GM18526 (cell line): ENCODE measurements around the gene TOP2A.

ENCODE experiments used
- POLR2A ChIP-seq: IDR thresholded peaks from 3 replicates; pipeline ENCODE4 v1.6.1; 2011; ENCODE audit not compliant: insufficient read length; ENCODE audit errors: extremely low read depth

TOP2A gene

GRCh38 chr17:40419559-40420331 lies 2.0 kb upstream of the TOP2A start:
- TF ChIP-seq POLR2A = no peak

DNA sequence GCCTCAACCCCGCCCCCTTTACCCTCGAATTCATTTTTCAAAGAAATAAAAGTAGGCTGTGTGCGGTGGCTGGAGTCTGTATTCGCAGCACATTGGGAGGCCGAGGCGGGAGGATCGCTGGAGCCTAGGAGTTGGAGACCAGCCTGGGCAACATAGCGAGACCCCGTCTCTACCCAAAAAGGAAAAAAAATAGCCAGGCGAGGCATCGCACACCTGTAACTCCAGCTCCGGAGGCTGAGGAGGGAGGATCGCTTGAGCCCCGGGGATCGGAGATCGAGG lies 671 bp upstream of the TOP2A start:
- TF ChIP-seq POLR2A = no peak

DNA sequence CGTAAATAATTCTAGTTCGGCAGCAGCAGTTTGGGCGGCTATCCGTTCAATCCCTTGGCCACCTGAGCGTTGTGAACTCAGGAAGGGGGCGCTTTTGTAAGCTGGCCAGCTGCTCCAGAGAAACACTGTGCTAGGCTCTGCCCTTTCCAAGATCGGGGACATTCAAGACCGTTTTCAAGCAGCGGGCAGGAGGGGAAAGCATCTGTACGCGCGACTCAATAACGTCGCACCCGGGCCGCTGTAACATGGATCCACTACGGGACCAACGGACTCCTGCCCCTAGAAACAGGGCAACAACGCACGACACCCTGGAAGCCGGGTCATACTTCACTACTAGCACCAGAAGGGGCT lies 463 bp downstream of the TOP2A start:
- TF ChIP-seq POLR2A = no peak

GRCh38 chr17:40416671-40417070 lies 1.0 kb downstream of the TOP2A start:
- TF ChIP-seq POLR2A = no peak

- no peak for TF ChIP-seq POLR2A
Measured at GRCh38 chr17:40415390-40415789, 2.3 kb downstream of the TOP2A start.

DNA sequence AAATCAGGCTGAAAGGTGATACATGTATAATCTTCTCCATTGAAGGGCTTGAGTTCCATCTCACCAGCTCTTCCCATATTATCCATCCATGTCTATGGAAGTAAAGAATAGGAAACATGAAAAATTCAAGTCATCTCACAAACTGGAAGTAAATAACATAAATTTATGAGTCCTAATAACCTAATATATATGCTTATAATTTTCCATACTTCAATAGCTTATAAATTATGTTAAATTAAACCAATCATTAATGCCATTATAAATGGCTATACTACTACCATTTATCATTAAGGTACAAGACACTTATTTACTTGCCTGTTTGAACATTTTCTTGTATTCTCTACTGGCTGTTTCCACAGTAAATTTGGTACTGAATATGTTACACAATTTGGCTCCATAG lies 4.8 kb downstream of the TOP2A start:
- no peak for TF ChIP-seq POLR2A

- TF ChIP-seq POLR2A = no peak
Measured at GRCh38 chr17:40411821-40412220, 5.9 kb downstream of the TOP2A start.

DNA sequence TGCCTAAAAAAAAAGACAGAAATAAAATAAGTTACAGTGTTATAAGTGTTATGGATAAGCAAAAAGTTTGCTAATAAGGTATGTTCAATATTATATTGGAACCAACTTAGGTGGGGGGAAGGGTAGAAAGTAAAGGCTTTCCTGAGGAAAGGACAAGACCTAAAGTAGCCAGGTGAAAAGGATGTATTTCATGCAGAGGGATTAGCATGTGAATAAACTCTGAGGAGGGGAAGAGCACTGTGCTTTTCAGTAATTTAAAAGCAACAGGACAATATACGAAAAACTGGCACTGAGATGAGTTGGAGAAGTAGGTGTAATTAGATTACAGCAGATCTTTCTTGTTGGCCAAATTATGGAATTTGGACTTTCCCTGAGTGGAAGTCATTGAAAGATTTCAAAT lies 7.6 kb downstream of the TOP2A start:
- TF ChIP-seq POLR2A = no peak

- no peak for TF ChIP-seq POLR2A
Measured at GRCh38 chr17:40407460-40407859, 10.2 kb downstream of the TOP2A start.

DNA sequence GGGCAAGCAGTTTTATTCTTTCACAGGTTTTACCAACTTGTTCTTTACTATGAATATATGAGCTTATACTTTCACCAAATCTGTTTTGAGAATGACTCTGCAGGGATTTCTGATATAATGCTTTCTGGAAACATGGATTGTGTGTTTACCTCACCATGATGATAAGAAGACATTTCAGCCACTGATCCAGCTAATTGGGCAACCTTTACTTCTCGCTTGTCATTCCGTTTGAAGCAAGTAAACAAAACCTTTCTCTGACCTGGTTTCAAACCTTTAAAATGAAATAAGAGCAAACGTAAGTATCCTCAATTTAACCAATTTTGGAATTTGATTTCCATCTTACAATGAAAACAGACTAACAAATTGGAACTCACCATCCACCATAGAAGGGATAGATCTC lies 13.7 kb downstream of the TOP2A start:
- no peak for TF ChIP-seq POLR2A

- TF ChIP-seq POLR2A = no peak
Measured at GRCh38 chr17:40402668-40403067, 15.0 kb downstream of the TOP2A start.

- TF ChIP-seq POLR2A = no peak
Measured at GRCh38 chr17:40399185-40399584, 18.5 kb downstream of the TOP2A start.

DNA sequence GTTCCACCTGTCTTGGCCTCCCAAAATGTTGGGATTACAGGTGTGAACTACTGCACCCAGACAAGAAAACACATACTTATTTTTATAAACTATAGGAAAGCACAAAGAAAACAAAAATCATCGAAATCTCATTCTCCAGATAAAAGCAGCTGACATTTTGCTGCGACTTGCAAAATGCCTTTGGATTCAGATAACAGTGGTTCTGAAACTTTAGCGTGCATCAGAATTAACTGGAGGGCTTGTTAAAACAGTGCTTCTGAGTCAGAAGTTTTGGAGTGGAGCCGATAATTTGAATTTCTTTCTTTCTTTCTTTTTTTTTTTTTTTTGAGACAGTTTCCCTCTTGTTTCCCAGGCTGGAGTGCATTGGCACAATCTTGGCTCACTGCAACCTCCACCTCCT lies 35.4 kb downstream of the TOP2A start:
- TF ChIP-seq POLR2A = no peak

DNA sequence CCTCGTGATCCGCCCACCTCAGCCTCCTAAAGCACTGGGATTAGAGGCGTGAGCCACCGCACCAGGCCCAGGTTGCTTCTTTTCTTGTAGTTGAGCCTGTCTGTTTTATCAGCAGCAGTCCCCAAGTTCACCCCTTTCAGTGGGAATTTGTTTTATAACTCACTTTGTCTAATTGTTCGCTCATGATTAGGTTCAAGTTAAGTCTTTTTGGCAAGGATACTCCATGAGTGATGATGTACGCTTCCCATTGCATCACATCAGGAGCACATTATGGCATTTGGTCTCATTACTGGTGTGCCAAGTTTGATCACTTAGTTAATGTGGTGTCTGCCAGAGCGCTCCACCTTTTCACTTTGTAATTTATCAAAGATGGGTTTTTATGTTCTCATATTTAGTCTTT lies 38.7 kb downstream of the TOP2A start:
- no peak for TF ChIP-seq POLR2A

DNA sequence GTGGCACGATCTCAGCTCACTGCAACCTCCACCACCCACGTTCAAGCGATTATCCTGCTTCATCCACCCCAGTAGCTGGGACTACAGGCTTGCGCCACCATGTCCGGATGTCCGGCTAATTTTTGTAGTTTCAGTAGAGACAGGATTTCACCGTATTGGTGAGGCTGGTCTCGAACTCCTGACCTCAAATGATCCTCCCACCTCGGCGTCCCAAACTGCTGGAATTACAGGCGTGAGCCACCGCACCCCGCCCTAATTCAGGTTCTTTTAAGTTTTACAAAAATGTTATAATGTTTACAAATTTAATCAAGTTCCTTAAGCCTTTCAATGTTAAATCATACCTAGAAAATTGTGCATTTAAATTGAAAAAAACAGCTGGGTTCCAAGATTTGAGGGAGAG lies 39.9 kb downstream of the TOP2A start:
- no peak for TF ChIP-seq POLR2A

DNA sequence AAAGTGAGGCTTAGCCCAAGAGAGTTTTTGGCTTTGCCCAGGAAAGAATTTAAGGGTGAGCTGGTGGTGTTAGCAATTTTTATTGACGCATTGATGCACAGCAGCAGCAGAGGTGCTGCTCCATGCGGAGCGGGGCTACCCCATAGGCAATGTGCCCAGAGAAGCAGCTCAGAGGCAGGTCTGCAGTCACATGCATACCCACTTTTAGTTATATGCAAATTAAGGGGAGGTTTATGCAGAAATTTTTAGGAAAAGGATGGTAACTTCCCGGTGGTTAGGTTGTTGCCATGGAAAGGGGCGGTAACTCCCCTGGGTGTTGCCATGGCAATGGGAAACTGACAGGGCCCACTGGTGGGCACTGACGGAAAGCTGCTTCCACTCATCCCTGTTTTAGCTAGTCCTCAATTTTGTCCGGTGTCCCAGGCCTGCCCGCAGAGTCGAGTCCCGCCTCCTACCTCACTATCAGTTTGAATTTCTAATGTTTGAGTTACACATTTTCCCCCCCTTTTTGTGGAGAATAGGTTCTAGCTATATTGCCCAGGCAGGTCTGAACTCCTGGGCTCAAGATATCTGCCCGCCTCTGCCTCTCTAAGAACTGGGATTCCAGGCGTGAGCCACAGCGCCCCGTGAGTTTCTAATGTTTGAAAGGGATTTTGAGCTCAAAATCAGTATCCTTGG lies 42.7 kb downstream of the TOP2A start:
- no peak for TF ChIP-seq POLR2A

- no peak for TF ChIP-seq POLR2A
Measured at GRCh38 chr17:40373999-40374398, 43.7 kb downstream of the TOP2A start.

DNA sequence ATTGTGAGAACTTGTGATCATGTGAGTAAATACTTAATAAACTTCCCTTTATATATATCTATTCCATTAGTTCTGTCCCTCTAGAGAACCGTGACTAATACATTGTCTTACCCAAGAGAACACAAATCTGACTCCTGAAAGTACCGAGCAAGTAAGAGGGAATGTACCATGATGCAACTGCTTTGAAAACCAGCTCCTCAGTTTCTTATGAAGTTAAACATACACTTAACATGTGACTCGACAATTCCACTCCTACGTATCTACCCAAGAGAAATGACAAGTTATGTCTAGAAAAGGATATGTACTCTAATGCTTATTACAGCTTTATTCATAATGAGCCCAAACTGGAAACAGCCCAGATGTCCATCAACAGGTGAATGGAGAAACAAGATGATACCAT lies 44.4 kb downstream of the TOP2A start:
- no peak for TF ChIP-seq POLR2A

GRCh38 chr17:40372031-40372430 lies 45.7 kb downstream of the TOP2A start:
- no peak for TF ChIP-seq POLR2A
